SK-N-SH (cell line): Measurements from ENCODE around the gene SLC12A3. TPM values are rescaled to one million over a fixed set of nuclear protein-coding genes. Genes with fewer than 3 reads are reported as not detected.

Source experiments
- CTCF ChIA-PET: fragments of 300-600, 350-600 bp; formaldehyde crosslinking; extraction: SDS; loops from one replicate; lab custom pipeline; 2021; lab: Yijun Ruan, JAX
- POLR2A ChIA-PET: fragments of 350-600 bp; sonication (Branson Sonifier 250); formaldehyde crosslinking; extraction: SDS; loops from one replicate; lab custom pipeline; 2020; ENCODE audit warnings: antibody characterized with exemption, inconsistent platforms; lab: Yijun Ruan, JAX
- DNase-seq: peaks from one replicate; pipeline ENCODE4 v3.0.0; 2012
- H2AFZ ChIP-seq: fragments of 200-600 bp; sonication (generic); 2 replicates; pipeline ENCODE4 v1.8.1; 2016; ENCODE audit warnings: antibody characterized with exemption, mild to moderate bottlenecking, low read depth
- H3F3A ChIP-seq: fragments of 200-600 bp; sonication (generic); replicated peaks from 2 replicates; pipeline ENCODE3; 2016; ENCODE audit warnings: antibody characterized with exemption, mild to moderate bottlenecking; ENCODE audit not compliant: insufficient read depth
- H3K27ac ChIP-seq, 2 experiments: fragments of 200-500 bp in 1 of 2; fragments of 200-600 bp in 1 of 2; sonication (Bioruptor generic) in 1 of 2; sonication (generic), shearing (Covaris generic) in 1 of 2; 2 replicates each; pipeline versions ENCODE4 v1.5.1 to v1.6.1; 2014 to 2016; ENCODE audit warnings: low read depth in 2 of 2, inconsistent platforms in 1 of 2, low read length in 1 of 2, mild to moderate bottlenecking in 1 of 2, mixed read lengths in 1 of 2
- H3K27me3 ChIP-seq: fragments of 200-600 bp; sonication (generic), shearing (Covaris generic); 2 replicates; pipeline ENCODE4 v1.6.1; 2016; ENCODE audit warnings: mixed run types; ENCODE audit not compliant: insufficient read depth
- H3K36me3 ChIP-seq, 2 experiments: fragments of 200-500 bp in 1 of 2; fragments of 200-600 bp in 1 of 2; sonication (Bioruptor generic) in 1 of 2; sonication (generic) in 1 of 2; replicated peaks in 1 of 2; 2 replicates each; pipeline versions ENCODE3 to v1.5.1; 2014 to 2016; ENCODE audit warnings: low read length in 1 of 2, mild to moderate bottlenecking in 1 of 2; ENCODE audit not compliant: insufficient read depth in 2 of 2, control insufficient read depth in 1 of 2
- H3K4me1 ChIP-seq, 2 experiments: fragments of 200-500 bp in 1 of 2; fragments of 200-600 bp in 1 of 2; sonication (Bioruptor generic) in 1 of 2; sonication (generic), shearing (Covaris generic) in 1 of 2; 2 replicates each; pipeline versions ENCODE4 v1.5.1 to v1.6.1; 2014 to 2016; ENCODE audit warnings: low read depth in 1 of 2, low read length in 1 of 2, mixed run types in 1 of 2; ENCODE audit not compliant: insufficient read depth in 2 of 2, control insufficient read depth in 1 of 2
- H3K4me2 ChIP-seq: fragments of 200-600 bp; sonication (generic), shearing (Covaris generic); 2 replicates; pipeline ENCODE4 v1.6.1; 2017; ENCODE audit warnings: mixed run types
- H3K4me3 ChIP-seq, 2 experiments: fragments of 200-500 bp in 1 of 2; fragments of 200-600 bp in 1 of 2; sonication (Bioruptor generic) in 1 of 2; sonication (generic), shearing (Covaris generic) in 1 of 2; 2 replicates each; pipeline versions ENCODE4 v1.5.1 to v1.8.1; 2014 to 2016; ENCODE audit warnings: low read depth in 2 of 2, inconsistent platforms in 1 of 2, low read length in 1 of 2, mild to moderate bottlenecking in 1 of 2, mixed read lengths in 1 of 2, moderate library complexity in 1 of 2
- H3K79me2 ChIP-seq: fragments of 200-600 bp; sonication (generic); 2 replicates; pipeline ENCODE4 v1.8.1; 2017; ENCODE audit warnings: mild to moderate bottlenecking; ENCODE audit not compliant: insufficient read depth
- H3K9ac ChIP-seq: fragments of 200-600 bp; sonication (generic); 2 replicates; pipeline ENCODE4 v1.6.1; 2017; ENCODE audit warnings: mixed run types
- H3K9me2 ChIP-seq: fragments of 200-600 bp; sonication (generic); 2 replicates; pipeline ENCODE4 v1.6.1; 2017; ENCODE audit warnings: mixed run types
- H3K9me3 ChIP-seq: fragments of 200-600 bp; sonication (generic); 2 replicates; pipeline ENCODE4 v1.6.1; 2017; ENCODE audit warnings: mixed run types, mild to moderate bottlenecking, moderate library complexity
- H4K20me1 ChIP-seq: fragments of 200-600 bp; sonication (generic); 2 replicates; pipeline ENCODE4 v1.6.1; 2017; ENCODE audit warnings: mild to moderate bottlenecking, mixed run types; ENCODE audit not compliant: insufficient read depth
- EP300 ChIP-seq, 2 experiments: IDR thresholded peaks; 2 replicates each; pipeline versions ENCODE4 v1.4.0 to v1.6.1; 2012; ENCODE audit warnings: borderline replicate concordance in 1 of 2, low read depth in 1 of 2, low read length in 1 of 2
- EZH2phosphoT487 ChIP-seq: fragments of 200-600 bp; sonication (generic); IDR thresholded peaks from 2 replicates; pipeline ENCODE4 v1.6.1; 2017; ENCODE audit warnings: low read depth, mixed run types, mild to moderate bottlenecking, antibody characterized with exemption, moderate library complexity, borderline replicate concordance
- FOXM1 ChIP-seq: IDR thresholded peaks from 2 replicates; pipeline ENCODE4 v1.4.0; 2012; ENCODE audit warnings: low read depth, mild to moderate bottlenecking
- GATA2 ChIP-seq: sonication (generic); formaldehyde crosslinking; IDR thresholded peaks from 2 replicates; pipeline ENCODE4 v1.5.0; 2020; ENCODE audit warnings: mild to moderate bottlenecking, missing genetic modification reagents
- MAX ChIP-seq: IDR thresholded peaks from 2 replicates; pipeline ENCODE4 v1.4.0; 2012; ENCODE audit warnings: low read depth
- NRF1 ChIP-seq: IDR thresholded peaks from 2 replicates; pipeline ENCODE4 v1.6.1; 2012; ENCODE audit warnings: low read depth, mild to moderate bottlenecking, low read length
- POLR2AphosphoS5 ChIP-seq: IDR thresholded peaks from 2 replicates; pipeline ENCODE4 v1.6.1; 2012; ENCODE audit warnings: low read depth, low read length
- RAD21 ChIP-seq: IDR thresholded peaks from 2 replicates; pipeline ENCODE4 v1.6.1; 2012; ENCODE audit warnings: mild to moderate bottlenecking, low read length
- RFX5 ChIP-seq: IDR thresholded peaks from 2 replicates; pipeline ENCODE4 v1.6.1; 2012; ENCODE audit warnings: mild to moderate bottlenecking, improper control_type of control experiment, low read length
- RXRA ChIP-seq: IDR thresholded peaks from 2 replicates; pipeline ENCODE4 v1.4.0; 2012; ENCODE audit warnings: low read depth, mild to moderate bottlenecking, borderline replicate concordance
- TAF1 ChIP-seq: IDR thresholded peaks from 2 replicates; pipeline ENCODE4 v1.6.1; 2012; ENCODE audit warnings: low read depth, mild to moderate bottlenecking, low read length, moderate library complexity, borderline replicate concordance
- TCF12 ChIP-seq: IDR thresholded peaks from 2 replicates; pipeline ENCODE4 v1.4.0; 2012
- whole genome bisulfite sequencing: methylation state at CpG from one replicate; pipeline ENCODE4 v1.1.6; 2017; ENCODE audit warnings: low lambda C conversion rate; 5-methylcytosine and 5-hydroxymethylcytosine counted together
- polyA plus RNA-seq, 3 experiments: library from polyadenylated mRNA; depleted of rRNA; stranded (reverse); fragments of >200 nt; gene quantifications; 2 replicates each; pipeline ENCODE4 v1.2.3, GENCODE V29; 2012
- TF ChIP-seq, protein P1 (sequence below): fragments of 200-600 bp; sonication (generic); IDR thresholded peaks from 2 replicates; pipeline ENCODE4 v1.6.1; 2017; ENCODE audit warnings: antibody characterized with exemption, mild to moderate bottlenecking, moderate library complexity
- TF ChIP-seq, protein P2 (sequence below): IDR thresholded peaks from 2 replicates; pipeline ENCODE4 v1.4.0; 2012; ENCODE audit warnings: low read depth, borderline replicate concordance

The SLC12A3 gene
- polyA plus RNA-seq, 1 of the 3 experiments (the other 2 are of a cell fraction), result not detected

GRCh38 chr16:56880685-56881084 lies 15.7 kb downstream of the SLC12A3 start:
- no peaks in the 10 kb centered on the region for H3K36me3 ChIP-seq
- TF ChIP-seq GATA2 (CRISPR knock-in tag) (no peak), POLR2AphosphoS5 (no peak), EP300 (IDR thresholded peaks at IDR 0.05; ENCODE audit: borderline replicate concordance in 1 of 2, low read depth in 1 of 2, low read length in 1 of 2) (no peak), EZH2phosphoT487 (no peak), TCF12 (no peak), TAF1 (no peak), MAX (no peak), NRF1 (no peak), RFX5 (no peak), FOXM1 (no peak), RAD21 (no peak), RXRA (no peak)
- TF ChIP-seq, protein P1, sequence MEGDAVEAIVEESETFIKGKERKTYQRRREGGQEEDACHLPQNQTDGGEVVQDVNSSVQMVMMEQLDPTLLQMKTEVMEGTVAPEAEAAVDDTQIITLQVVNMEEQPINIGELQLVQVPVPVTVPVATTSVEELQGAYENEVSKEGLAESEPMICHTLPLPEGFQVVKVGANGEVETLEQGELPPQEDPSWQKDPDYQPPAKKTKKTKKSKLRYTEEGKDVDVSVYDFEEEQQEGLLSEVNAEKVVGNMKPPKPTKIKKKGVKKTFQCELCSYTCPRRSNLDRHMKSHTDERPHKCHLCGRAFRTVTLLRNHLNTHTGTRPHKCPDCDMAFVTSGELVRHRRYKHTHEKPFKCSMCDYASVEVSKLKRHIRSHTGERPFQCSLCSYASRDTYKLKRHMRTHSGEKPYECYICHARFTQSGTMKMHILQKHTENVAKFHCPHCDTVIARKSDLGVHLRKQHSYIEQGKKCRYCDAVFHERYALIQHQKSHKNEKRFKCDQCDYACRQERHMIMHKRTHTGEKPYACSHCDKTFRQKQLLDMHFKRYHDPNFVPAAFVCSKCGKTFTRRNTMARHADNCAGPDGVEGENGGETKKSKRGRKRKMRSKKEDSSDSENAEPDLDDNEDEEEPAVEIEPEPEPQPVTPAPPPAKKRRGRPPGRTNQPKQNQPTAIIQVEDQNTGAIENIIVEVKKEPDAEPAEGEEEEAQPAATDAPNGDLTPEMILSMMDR, result no peak
- TF ChIP-seq, protein P2, sequence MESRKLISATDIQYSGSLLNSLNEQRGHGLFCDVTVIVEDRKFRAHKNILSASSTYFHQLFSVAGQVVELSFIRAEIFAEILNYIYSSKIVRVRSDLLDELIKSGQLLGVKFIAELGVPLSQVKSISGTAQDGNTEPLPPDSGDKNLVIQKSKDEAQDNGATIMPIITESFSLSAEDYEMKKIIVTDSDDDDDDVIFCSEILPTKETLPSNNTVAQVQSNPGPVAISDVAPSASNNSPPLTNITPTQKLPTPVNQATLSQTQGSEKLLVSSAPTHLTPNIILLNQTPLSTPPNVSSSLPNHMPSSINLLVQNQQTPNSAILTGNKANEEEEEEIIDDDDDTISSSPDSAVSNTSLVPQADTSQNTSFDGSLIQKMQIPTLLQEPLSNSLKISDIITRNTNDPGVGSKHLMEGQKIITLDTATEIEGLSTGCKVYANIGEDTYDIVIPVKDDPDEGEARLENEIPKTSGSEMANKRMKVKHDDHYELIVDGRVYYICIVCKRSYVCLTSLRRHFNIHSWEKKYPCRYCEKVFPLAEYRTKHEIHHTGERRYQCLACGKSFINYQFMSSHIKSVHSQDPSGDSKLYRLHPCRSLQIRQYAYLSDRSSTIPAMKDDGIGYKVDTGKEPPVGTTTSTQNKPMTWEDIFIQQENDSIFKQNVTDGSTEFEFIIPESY, result no peak
- no peaks in the 10 kb centered on the region for H4K20me1 ChIP-seq
- no peaks in the 10 kb centered on the region for H3K79me2 ChIP-seq
- H2AFZ ChIP-seq, result no peak overlapping the region
- ChIA-PET CTCF (interaction anchor here (1.3 kb wide), 1 partner anchor 13 kb away, joined by 7 read pairs; no protein-coding TSS in a partner anchor), POLR2A (no interaction called here)
- no peak overlapping the region for H3K4me2 ChIP-seq
- DNase-seq, result no peak
- H3K9me3 ChIP-seq, result no peaks in the 10 kb centered on the region
- H3K27me3 ChIP-seq, result no peaks in the 10 kb centered on the region
- peaks cover 0 to 12% of the 10 kb centered on the region in 2 experiments; a peak in 1 of 4 replicates for H3K4me1 ChIP-seq
- no peaks in the 10 kb centered on the region for H3K9me2 ChIP-seq
- H3K27ac ChIP-seq, result no peak overlapping the region
- H3K4me3 ChIP-seq, result no peak overlapping the region
- 61% methylated on average over 2 of the region's 4 CpGs for WGBS
- no peaks in the 10 kb centered on the region for H3F3A ChIP-seq
- no peak overlapping the region for H3K9ac ChIP-seq
